Left ventricle myocardium inferior (tissue), 1 donor: ENCODE measurements around the gene COL16A1. TPM values are rescaled to one million over a fixed set of nuclear protein-coding genes. Genes with fewer than 3 reads are reported as not detected.

ENCODE experiments used
- DNase-seq: peaks from one replicate; pipeline ENCODE4 v3.0.0-alpha.2; 2020
- H3K27ac ChIP-seq: fragments of 200-600 bp; replicated peaks from 2 replicates; pipeline ENCODE4 v1.8.0; 2021
- H3K27me3 ChIP-seq: fragments of 200-600 bp; 2 replicates; pipeline ENCODE4 v1.8.0; 2021; ENCODE audit warnings: low read depth
- H3K36me3 ChIP-seq: fragments of 200-600 bp; 2 replicates; pipeline ENCODE4 v1.8.0; 2021
- H3K4me1 ChIP-seq: fragments of 200-600 bp; 2 replicates; pipeline ENCODE4 v1.8.0; 2021
- H3K4me3 ChIP-seq: fragments of 200-600 bp; 2 replicates; pipeline ENCODE4 v1.8.0; 2021; ENCODE audit warnings: mild to moderate bottlenecking, moderate library complexity
- H3K9me3 ChIP-seq: fragments of 200-600 bp; replicated peaks from 2 replicates; pipeline ENCODE4 v1.8.0; 2021
- intact Hi-C: fragments of 100-400 bp; cut with micrococcal nuclease; formaldehyde crosslinking; loops from one replicate; pipeline ENCODE4 v1.11.0; 2022
- total RNA-seq: library from RNA; stranded (reverse); fragmentation: NEBNext Ultra II Directional; extraction: Animal tissue kit (Norgen Biotek cat#: 25700); gene quantifications from one replicate; pipeline ENCODE4 v1.2.1, GENCODE V29; 2021
- TF ChIP-seq, protein P1 (sequence below): fragments of 200-600 bp; IDR thresholded peaks from 2 replicates; pipeline ENCODE4 v1.8.0; 2021; ENCODE audit warnings: antibody characterized with exemption, mild to moderate bottlenecking, borderline replicate concordance
- donor health status: DM: no; HTN: yes; CAD: no; lungs with severe emphysema.

COL16A1 gene
- total RNA-seq, 1 donor from 2014 or later, result 18.3 TPM

- Histone ChIP-seq H3K36me3 (no peaks in the 10 kb centered on the region), H3K4me3 (no peak overlapping the region), H3K27me3 (no peaks in the 10 kb centered on the region), H3K27ac (no peak overlapping the region), H3K4me1 (no peaks in the 10 kb centered on the region), H3K9me3 (no peaks in the 10 kb centered on the region)
- TF ChIP-seq, protein P1, sequence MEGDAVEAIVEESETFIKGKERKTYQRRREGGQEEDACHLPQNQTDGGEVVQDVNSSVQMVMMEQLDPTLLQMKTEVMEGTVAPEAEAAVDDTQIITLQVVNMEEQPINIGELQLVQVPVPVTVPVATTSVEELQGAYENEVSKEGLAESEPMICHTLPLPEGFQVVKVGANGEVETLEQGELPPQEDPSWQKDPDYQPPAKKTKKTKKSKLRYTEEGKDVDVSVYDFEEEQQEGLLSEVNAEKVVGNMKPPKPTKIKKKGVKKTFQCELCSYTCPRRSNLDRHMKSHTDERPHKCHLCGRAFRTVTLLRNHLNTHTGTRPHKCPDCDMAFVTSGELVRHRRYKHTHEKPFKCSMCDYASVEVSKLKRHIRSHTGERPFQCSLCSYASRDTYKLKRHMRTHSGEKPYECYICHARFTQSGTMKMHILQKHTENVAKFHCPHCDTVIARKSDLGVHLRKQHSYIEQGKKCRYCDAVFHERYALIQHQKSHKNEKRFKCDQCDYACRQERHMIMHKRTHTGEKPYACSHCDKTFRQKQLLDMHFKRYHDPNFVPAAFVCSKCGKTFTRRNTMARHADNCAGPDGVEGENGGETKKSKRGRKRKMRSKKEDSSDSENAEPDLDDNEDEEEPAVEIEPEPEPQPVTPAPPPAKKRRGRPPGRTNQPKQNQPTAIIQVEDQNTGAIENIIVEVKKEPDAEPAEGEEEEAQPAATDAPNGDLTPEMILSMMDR, result no peak
- intact Hi-C loops, result no loop called here
- DNase-seq, result no peak
Measured at GRCh38 chr1:31732751-31733289, 29.0 kb upstream of the COL16A1 start.

DNA sequence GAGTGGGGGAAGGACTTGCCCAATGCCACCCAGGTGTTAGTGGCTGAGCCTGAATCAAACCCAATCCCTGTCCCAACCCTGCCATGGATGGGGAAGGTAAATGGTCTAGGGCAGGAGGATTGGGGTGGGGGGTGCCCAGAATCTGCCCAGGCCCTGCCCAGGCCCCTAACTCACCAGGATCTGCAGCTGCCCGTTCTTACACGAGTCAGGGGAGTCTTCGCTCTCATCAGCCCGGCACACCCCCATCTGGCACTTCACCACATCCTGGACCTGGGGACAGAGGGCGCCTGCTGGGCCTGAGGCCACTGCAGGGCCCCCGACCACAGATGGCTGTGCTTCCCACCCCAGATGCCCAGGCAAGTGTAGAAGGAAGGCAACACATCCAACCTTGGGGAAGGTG, 28.5 kb upstream of the COL16A1 start:
- TF ChIP-seq, protein P1, result no peak
- H3K4me3 ChIP-seq, result no peak overlapping the region
- H3K27me3 ChIP-seq, result no peaks in the 10 kb centered on the region
- H3K4me1 ChIP-seq, result no peaks in the 10 kb centered on the region
- no peak for DNase-seq
- H3K9me3 ChIP-seq, result no peaks in the 10 kb centered on the region
- no peak overlapping the region for H3K27ac ChIP-seq
- intact Hi-C loops, result no loop called here
- H3K36me3 ChIP-seq, result no peaks in the 10 kb centered on the region

DNA sequence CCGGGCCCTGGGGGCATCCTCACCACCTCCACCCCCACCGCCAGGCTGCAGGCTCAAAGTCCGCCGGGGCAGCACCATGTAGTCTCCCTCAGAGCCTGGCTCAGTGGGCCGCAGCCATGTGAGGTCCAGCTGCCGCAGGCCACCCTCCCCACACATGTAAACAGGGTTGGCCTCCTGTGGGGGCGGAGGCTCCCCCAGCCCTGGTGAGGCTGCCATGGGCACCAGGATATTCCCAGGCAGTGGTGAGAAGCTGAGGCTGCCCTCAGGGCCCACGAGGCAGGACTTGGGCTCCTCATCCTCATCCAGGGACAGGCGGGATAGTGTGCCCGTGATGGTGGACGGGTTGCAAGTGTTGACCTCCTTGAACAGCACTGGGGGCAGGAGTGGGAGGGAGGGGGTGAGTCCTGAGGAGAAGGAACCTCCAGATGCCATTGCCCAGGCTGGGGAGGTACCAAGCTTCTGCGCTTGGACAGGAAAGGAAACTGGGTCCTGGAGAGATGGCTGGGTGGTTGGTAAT, 27.3 kb upstream of the COL16A1 start:
- TF ChIP-seq, protein P1, result no peak
- no peaks in the 10 kb centered on the region for H3K27me3 ChIP-seq
- DNase-seq, result no peak
- no peaks in the 10 kb centered on the region for H3K4me1 ChIP-seq
- no peaks in the 10 kb centered on the region for H3K36me3 ChIP-seq
- H3K9me3 ChIP-seq, result no peaks in the 10 kb centered on the region
- no peak overlapping the region for H3K4me3 ChIP-seq
- H3K27ac ChIP-seq, result no peak overlapping the region
- intact Hi-C loops, result no loop called here

GRCh38 chr1:31730336-31731048, 26.7 kb upstream of the COL16A1 start:
- H3K4me3 ChIP-seq, result no peak overlapping the region

DNA sequence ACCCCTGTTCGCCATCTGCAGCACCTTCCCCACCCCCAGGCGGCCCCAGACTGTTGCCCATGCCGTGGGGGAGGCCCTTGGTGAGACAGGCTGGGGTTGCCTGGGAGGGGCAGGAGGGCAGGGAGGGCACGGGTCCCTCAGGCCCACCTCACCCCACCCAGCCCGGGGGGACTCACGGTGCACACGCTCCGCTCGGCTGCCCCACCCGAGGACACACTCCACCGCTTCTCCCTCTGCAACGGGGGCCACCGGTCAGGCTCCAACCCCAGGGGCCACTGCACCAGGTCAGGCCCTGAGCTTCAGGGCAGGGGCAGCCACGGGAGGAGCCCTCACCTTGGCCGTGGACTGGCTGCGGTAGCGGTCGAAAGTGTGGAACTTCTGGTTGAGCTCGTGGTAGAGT, 24.0 kb upstream of the COL16A1 start:
- TF ChIP-seq, protein P1, result no peak
- Histone ChIP-seq H3K27ac (no peak overlapping the region), H3K9me3 (no peaks in the 10 kb centered on the region), H3K36me3 (no peaks in the 10 kb centered on the region), H3K4me1 (no peaks in the 10 kb centered on the region), H3K4me3 (no peak overlapping the region), H3K27me3 (peaks cover 4% of the 10 kb centered on the region)
- intact Hi-C loops, result no loop called here
- DNase-seq, result no peak

More at GRCh38 chr1:31730336-31731048, 26.7 kb upstream of the COL16A1 start:
- DNase-seq, result no peak
- H3K36me3 ChIP-seq, result no peaks in the 10 kb centered on the region
- H3K4me1 ChIP-seq, result no peaks in the 10 kb centered on the region
- H3K27me3 ChIP-seq, result no peaks in the 10 kb centered on the region
- H3K9me3 ChIP-seq, result no peaks in the 10 kb centered on the region
- TF ChIP-seq, protein P1, result no peak
- H3K27ac ChIP-seq, result no peak overlapping the region
- intact Hi-C loops, result no loop called here
